Transverse colon (tissue), 4 donors: ENCODE measurements around the gene GAS7. TPM values are rescaled to one million over a fixed set of nuclear protein-coding genes. Genes with fewer than 3 reads are reported as not detected.
"Not testable (repeated sequence)": the region's sequence is repeated elsewhere in the genome, so short reads cannot be mapped to it uniquely, and the experiment has no call there.

Experiments
- DNase-seq: peaks from one replicate; pipeline ENCODE4 v3.0.0-alpha.2; 2019
- H3K27ac ChIP-seq, 4 donors: fragments of 200-600 bp; sonication (generic); 2 replicates each; pipeline ENCODE4 v1.5.1; 2016 to 2018; ENCODE audit warnings: inconsistent platforms in 4 of 4
- H3K27me3 ChIP-seq: fragments of 200-600 bp; sonication (generic); 2 replicates; pipeline ENCODE4 v1.5.1; 2017; ENCODE audit warnings: inconsistent platforms
- H3K36me3 ChIP-seq, 4 donors: fragments of 200-600 bp; sonication (generic); 2 replicates each; pipeline ENCODE4 v1.5.1; 2017 to 2019; ENCODE audit warnings: inconsistent platforms in 4 of 4
- H3K4me1 ChIP-seq, 4 donors: fragments of 200-600 bp; sonication (generic); 2 replicates each; pipeline ENCODE4 v1.5.1; 2017 to 2020; ENCODE audit warnings: inconsistent platforms in 4 of 4
- H3K4me3 ChIP-seq, 4 donors: fragments of 200-600 bp; sonication (generic); 1 replicate in 1 of 4; 2 replicates in 3 of 4; pipeline versions ENCODE4 v1.5.1 to v1.6.1; 2017 to 2019; ENCODE audit warnings: inconsistent platforms in 4 of 4
- H3K9me3 ChIP-seq, 2 donors: fragments of 200-600 bp; sonication (generic); 2 replicates each; pipeline ENCODE4 v1.5.1; 2017 to 2019; ENCODE audit warnings: inconsistent platforms in 2 of 2
- EP300 ChIP-seq: sonication (generic); formaldehyde crosslinking; IDR thresholded peaks from one replicate; pipeline ENCODE4 v1.6.1; 2017; ENCODE audit warnings: antibody characterized with exemption, low read depth
- POLR2A ChIP-seq: fragments of 450-650 bp; IDR thresholded peaks from one replicate; pipeline ENCODE4 v1.6.1; 2016; ENCODE audit warnings: antibody characterized with exemption, mild to moderate bottlenecking, moderate library complexity
- POLR2AphosphoS5 ChIP-seq, 3 donors: sonication (generic); formaldehyde crosslinking; IDR thresholded peaks; one replicate each; pipeline ENCODE4 v1.6.1; 2016; ENCODE audit warnings: antibody characterized with exemption in 3 of 3
- WGBS, 2 donors: methylation state at CpG; one replicate each; pipeline ENCODE4 v1.1.5; 2018; ENCODE audit warnings: low coverage in 1 of 2; 5-methylcytosine and 5-hydroxymethylcytosine counted together
- in situ Hi-C, 4 donors: fragments of 200-750 bp; cut with MboI; loops; one replicate each; pipeline versions ENCODE4 v1.15.0 to v1.15.1; 2017; ENCODE audit warnings: low sequenced_read_pairs in 3 of 4, low pct_ligation_motif_present in 1 of 4, low pct_unique_long_range_greater_than_20kb in 1 of 4
- intact Hi-C: fragments of 100-400 bp; cut with DNase I; formaldehyde crosslinking; loops from one replicate; pipeline ENCODE4 v1.15.1; 2023; ENCODE audit warnings: low total_unique reads
- total RNA-seq, 4 donors: library from RNA; depleted of rRNA; stranded (reverse); fragments of >200 nt; gene quantifications; one replicate each; pipeline ENCODE4 v1.1.0, GENCODE V29; 2016
- TF ChIP-seq, protein P1 (sequence below), 5 experiments: fragments of 200-600 bp in 3 of 5; fragments of 450-650 bp in 2 of 5; sonication (generic) in 3 of 5; IDR thresholded peaks; 1 replicate in 2 of 5; 2 replicates in 3 of 5; pipeline ENCODE4 v1.5.1; 2016 to 2017; ENCODE audit warnings: antibody characterized with exemption in 5 of 5, inconsistent platforms in 3 of 5, mild to moderate bottlenecking in 2 of 5, moderate library complexity in 1 of 5

GAS7 gene
- total RNA-seq, 4 donors from 2014 or later, result 9.2 to 59.1 (median 15.2) TPM

DNA sequence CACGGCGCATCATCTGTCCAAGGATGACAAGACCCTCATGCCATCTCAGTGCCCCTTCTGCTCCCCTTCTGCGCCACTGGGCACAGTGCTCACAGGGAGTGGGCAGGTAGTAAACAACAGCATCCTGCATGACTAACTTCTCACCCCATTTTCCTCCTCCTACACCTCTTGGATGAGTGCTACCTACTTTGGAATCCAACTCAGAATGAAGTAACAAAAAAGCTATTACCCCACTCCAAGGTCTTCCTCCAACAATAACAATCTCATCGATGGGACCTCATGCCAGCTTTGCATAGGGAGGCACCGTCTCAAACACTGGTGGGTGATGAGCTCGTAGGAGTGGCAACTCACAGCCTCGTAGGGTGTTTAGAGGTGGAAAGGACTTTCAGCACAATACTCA lies 194.7 kb downstream of the GAS7 start:
- no peak overlapping the region for H3K4me3 ChIP-seq
- TF ChIP-seq, protein P1, sequence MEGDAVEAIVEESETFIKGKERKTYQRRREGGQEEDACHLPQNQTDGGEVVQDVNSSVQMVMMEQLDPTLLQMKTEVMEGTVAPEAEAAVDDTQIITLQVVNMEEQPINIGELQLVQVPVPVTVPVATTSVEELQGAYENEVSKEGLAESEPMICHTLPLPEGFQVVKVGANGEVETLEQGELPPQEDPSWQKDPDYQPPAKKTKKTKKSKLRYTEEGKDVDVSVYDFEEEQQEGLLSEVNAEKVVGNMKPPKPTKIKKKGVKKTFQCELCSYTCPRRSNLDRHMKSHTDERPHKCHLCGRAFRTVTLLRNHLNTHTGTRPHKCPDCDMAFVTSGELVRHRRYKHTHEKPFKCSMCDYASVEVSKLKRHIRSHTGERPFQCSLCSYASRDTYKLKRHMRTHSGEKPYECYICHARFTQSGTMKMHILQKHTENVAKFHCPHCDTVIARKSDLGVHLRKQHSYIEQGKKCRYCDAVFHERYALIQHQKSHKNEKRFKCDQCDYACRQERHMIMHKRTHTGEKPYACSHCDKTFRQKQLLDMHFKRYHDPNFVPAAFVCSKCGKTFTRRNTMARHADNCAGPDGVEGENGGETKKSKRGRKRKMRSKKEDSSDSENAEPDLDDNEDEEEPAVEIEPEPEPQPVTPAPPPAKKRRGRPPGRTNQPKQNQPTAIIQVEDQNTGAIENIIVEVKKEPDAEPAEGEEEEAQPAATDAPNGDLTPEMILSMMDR (IDR thresholded peaks at IDR 0.05), result no peak
- no peak for TF ChIP-seq POLR2A
- H3K27ac ChIP-seq, result no peak overlapping the region
- intact Hi-C loops (no loop called here), in situ Hi-C loops (no loop called here)
- H3K27me3 ChIP-seq, result no peaks in the 10 kb centered on the region
- no peak for DNase-seq
- H3K36me3 ChIP-seq, result no peaks in the 10 kb centered on the region
- H3K9me3 ChIP-seq, result no peaks in the 10 kb centered on the region
- WGBS, 2 donors, result 65 to 84% methylated on average over 3 to 7 of the region's 7 CpGs
- H3K4me1 ChIP-seq, result peaks cover 0 to 13% (median 0%) of the 10 kb centered on the region in 4 donors

GRCh38 chr17:10002567-10003360 lies 195.6 kb downstream of the GAS7 start:
- H3K27ac ChIP-seq, H3K36me3 ChIP-seq, in situ Hi-C loops, H3K4me3 ChIP-seq, DNase-seq, intact Hi-C loops, H3K9me3 ChIP-seq, H3K27me3 ChIP-seq: not testable (repeated sequence)
- 90% methylated on average over 2 to 8 of the region's 8 CpGs for WGBS, 2 donors
- H3K4me1 ChIP-seq, result peaks cover 0 to 13% (median 0%) of the 10 kb centered on the region in 4 donors

- WGBS, 2 donors, result 63 to 69% methylated on average over 2 to 6 of the region's 6 CpGs
- TF ChIP-seq EP300 (no peak), POLR2AphosphoS5 (IDR thresholded peaks at IDR 0.05) (no peak), POLR2A (no peak)
- TF ChIP-seq, protein P1 (IDR thresholded peaks at IDR 0.05), result no peak
- Histone ChIP-seq H3K27ac (peak overlapping the region in 1 of 4 donors; percentile 48), H3K4me3 (no peak overlapping the region), H3K36me3 (no peaks in the 10 kb centered on the region), H3K27me3 (no peaks in the 10 kb centered on the region), H3K9me3 (no peaks in the 10 kb centered on the region), H3K4me1 (peaks cover 0 to 13% (median 0%) of the 10 kb centered on the region in 4 donors)
- in situ Hi-C loops (no loop called here), intact Hi-C loops (no loop called here)
- no peak for DNase-seq
Observed at GRCh38 chr17:10001306-10001873, 197.0 kb downstream of the GAS7 start.

DNA sequence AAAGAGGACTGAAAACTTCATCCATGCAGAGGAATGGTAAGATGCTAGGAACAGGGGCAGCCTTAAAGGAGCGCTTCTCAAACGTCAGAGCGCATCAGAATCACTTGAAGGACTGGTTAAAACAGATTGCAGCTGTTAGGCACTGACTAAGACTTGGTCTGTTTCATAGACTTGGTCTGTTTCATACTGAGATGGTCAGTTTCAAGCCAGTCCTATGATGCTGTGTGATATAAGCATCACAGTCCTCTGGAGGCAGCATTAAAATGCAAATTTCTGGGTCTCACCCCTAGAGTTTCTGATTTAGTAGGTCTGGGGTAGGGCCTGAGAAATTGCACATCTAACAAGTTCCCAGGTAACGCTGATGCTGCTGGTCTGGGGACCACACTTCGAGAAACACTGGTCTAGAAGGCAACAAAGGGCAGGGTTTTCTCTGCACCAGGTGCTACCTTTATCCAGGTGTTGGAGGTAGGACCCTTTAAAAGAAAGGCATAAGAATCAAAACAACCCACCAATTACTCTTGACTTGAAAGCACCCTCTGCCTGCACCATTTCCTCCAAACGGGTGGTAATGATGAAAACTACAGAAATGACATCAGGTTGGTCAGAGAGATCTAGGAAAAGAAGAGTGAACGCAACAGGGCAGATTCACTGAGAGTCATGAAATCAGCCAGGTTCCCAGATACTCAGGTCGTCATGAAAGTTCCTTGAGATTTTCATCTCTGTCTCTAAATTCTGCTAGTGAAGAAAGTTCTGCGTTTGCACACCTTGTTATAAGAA lies 198.3 kb downstream of the GAS7 start:
- DNase-seq, result no peak
- no peak overlapping the region for H3K27ac ChIP-seq
- intact Hi-C loops (no loop called here), in situ Hi-C loops (no loop called here)
- TF ChIP-seq POLR2AphosphoS5 (IDR thresholded peaks at IDR 0.05) (no peak), POLR2A (no peak), EP300 (no peak)
- TF ChIP-seq, protein P1 (IDR thresholded peaks at IDR 0.05), result no peak
- peaks cover 0 to 13% (median 0%) of the 10 kb centered on the region in 4 donors for H3K4me1 ChIP-seq
- no peaks in the 10 kb centered on the region for H3K9me3 ChIP-seq
- no peaks in the 10 kb centered on the region for H3K27me3 ChIP-seq
- H3K36me3 ChIP-seq, result no peaks in the 10 kb centered on the region
- no peak overlapping the region for H3K4me3 ChIP-seq
- 72 to 75% methylated on average over 4 to 9 of the region's 9 CpGs for WGBS, 2 donors
